ENCODE data around the gene DEGS2.

DNA sequence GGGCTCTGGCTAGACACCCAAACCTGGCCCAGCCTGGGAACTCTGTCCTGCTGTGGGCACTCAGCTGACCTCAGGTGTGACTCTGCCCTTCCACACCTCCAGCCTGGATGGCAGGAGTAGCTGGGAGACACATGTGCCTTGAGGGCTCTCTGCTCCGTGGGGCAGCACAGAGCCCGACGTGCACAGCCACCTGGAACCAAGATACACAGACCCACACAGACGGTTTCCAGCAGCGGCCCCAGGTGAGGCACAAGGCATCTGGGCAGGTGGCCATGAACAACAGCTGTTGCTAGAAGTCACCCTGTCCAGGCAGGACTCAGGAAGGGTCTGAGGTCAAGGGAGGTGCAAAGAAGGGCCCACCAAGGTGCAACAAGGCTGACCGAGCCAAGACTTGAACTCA lies 5.9 kb downstream of the DEGS2 start:
- TF ChIP-seq, protein P1, sequence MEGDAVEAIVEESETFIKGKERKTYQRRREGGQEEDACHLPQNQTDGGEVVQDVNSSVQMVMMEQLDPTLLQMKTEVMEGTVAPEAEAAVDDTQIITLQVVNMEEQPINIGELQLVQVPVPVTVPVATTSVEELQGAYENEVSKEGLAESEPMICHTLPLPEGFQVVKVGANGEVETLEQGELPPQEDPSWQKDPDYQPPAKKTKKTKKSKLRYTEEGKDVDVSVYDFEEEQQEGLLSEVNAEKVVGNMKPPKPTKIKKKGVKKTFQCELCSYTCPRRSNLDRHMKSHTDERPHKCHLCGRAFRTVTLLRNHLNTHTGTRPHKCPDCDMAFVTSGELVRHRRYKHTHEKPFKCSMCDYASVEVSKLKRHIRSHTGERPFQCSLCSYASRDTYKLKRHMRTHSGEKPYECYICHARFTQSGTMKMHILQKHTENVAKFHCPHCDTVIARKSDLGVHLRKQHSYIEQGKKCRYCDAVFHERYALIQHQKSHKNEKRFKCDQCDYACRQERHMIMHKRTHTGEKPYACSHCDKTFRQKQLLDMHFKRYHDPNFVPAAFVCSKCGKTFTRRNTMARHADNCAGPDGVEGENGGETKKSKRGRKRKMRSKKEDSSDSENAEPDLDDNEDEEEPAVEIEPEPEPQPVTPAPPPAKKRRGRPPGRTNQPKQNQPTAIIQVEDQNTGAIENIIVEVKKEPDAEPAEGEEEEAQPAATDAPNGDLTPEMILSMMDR (IDR thresholded peaks at IDR 0.05; ENCODE audit: low read depth, low read length): no peak
- no peak for TF ChIP-seq POLR2A (IDR thresholded peaks at IDR 0.05; ENCODE audit: extremely low read depth, insufficient read length)
- TF ChIP-seq MYC (IDR thresholded peaks at IDR 0.05; ENCODE audit: low read depth, low read length): no peak
